RWPE2 (cell line): ENCODE results near the gene SIL1.
"Not testable (repeated sequence)": the region's sequence is repeated elsewhere in the genome, so short reads cannot be mapped to it uniquely, and the experiment has no call there.

Experiments
- ATAC-seq: fragments of 200-7000 bp; cut with Tn5 transposase; 3 replicates; pipeline ENCODE4 v1.9.1; 2021; ENCODE audit warnings: low read depth
- DNase-seq: peaks from one replicate; pipeline ENCODE4 v3.0.0-alpha.2; 2020; ENCODE audit warnings: low spot score
- H3K27ac ChIP-seq: fragments of 450-650 bp; 2 replicates; pipeline ENCODE4 v1.5.1; 2017; ENCODE audit warnings: mild to moderate bottlenecking; ENCODE audit not compliant: poor library complexity, severe bottlenecking
- H3K27me3 ChIP-seq: fragments of 250-450 bp; sonication (Bioruptor Pico); 2 replicates; pipeline ENCODE4 v1.5.1; 2021; ENCODE audit warnings: mild to moderate bottlenecking, moderate library complexity; ENCODE audit not compliant: insufficient read depth, poor library complexity, severe bottlenecking
- H3K36me3 ChIP-seq: fragments of 250-450 bp; sonication (Bioruptor Pico); 2 replicates; pipeline ENCODE4 v1.5.1; 2020; ENCODE audit warnings: low read depth, mild to moderate bottlenecking, moderate library complexity
- H3K4me1 ChIP-seq: fragments of 250-450 bp; sonication (Bioruptor Pico); 2 replicates; pipeline ENCODE4 v1.5.1; 2021; ENCODE audit warnings: mild to moderate bottlenecking, moderate library complexity; ENCODE audit not compliant: insufficient read depth, poor library complexity, severe bottlenecking
- H3K4me3 ChIP-seq: fragments of 250-450 bp; sonication (Bioruptor Pico); 2 replicates; pipeline ENCODE4 v1.5.1; 2021; ENCODE audit warnings: mild to moderate bottlenecking, moderate library complexity; ENCODE audit not compliant: severe bottlenecking
- H3K9me3 ChIP-seq: fragments of 250-450 bp; sonication (Bioruptor Pico); 2 replicates; pipeline ENCODE4 v1.5.1; 2021; ENCODE audit warnings: mild to moderate bottlenecking, moderate library complexity; ENCODE audit not compliant: severe bottlenecking
- CTCF ChIP-seq: fragments of 450-650 bp; IDR thresholded peaks from one replicate; pipeline ENCODE4 v1.5.1; 2017; ENCODE audit warnings: mild to moderate bottlenecking, moderate library complexity; ENCODE audit not compliant: poor library complexity, severe bottlenecking

Gene SIL1

GRCh38 chr5:139037732-139038131, 160.4 kb downstream of the SIL1 start:
- H3K27ac ChIP-seq, result no peak overlapping the region
- H3K9me3 ChIP-seq, result peaks cover 6% of the 10 kb centered on the region
- no peaks in the 10 kb centered on the region for H3K4me1 ChIP-seq
- no peaks in the 10 kb centered on the region for H3K36me3 ChIP-seq
- no peak overlapping the region for H3K4me3 ChIP-seq
- no peak for DNase-seq
- no peak for ATAC-seq
- H3K27me3 ChIP-seq, result no peaks in the 10 kb centered on the region
- TF ChIP-seq CTCF, result no peak

GRCh38 chr5:139036332-139036731, 161.8 kb downstream of the SIL1 start:
- ATAC-seq, H3K4me3 ChIP-seq, H3K36me3 ChIP-seq, H3K4me1 ChIP-seq, H3K9me3 ChIP-seq, H3K27me3 ChIP-seq, H3K27ac ChIP-seq, DNase-seq: not testable (repeated sequence)

- Histone ChIP-seq H3K36me3 (peaks cover 7% of the 10 kb centered on the region; the same call in 1 of the 2 replicates), H3K27me3 (no peaks in the 10 kb centered on the region), H3K9me3 (no peaks in the 10 kb centered on the region), H3K4me1 (peaks cover 12% of the 10 kb centered on the region), H3K4me3 (no peak overlapping the region), H3K27ac (peak overlapping the region; percentile 16)
- DNase-seq (no peak), ATAC-seq (no peak)
- TF ChIP-seq CTCF, result no peak
These were observed 171.0 kb downstream of the SIL1 start for GRCh38 chr5:139027150-139027549.

GRCh38 chr5:139025651-139026050, 172.5 kb downstream of the SIL1 start:
- Histone ChIP-seq H3K36me3 (peaks cover 12% of the 10 kb centered on the region), H3K4me3 (no peak overlapping the region), H3K27ac (no peak overlapping the region), H3K27me3 (no peaks in the 10 kb centered on the region), H3K4me1 (peaks cover 12% of the 10 kb centered on the region), H3K9me3 (no peaks in the 10 kb centered on the region)
- no peak for TF ChIP-seq CTCF
- DNase-seq, result no peak
- ATAC-seq, result no peak

GRCh38 chr5:139023286-139023685, 174.9 kb downstream of the SIL1 start:
- H3K4me3 ChIP-seq, result no peak overlapping the region
- no peak for TF ChIP-seq CTCF
- peaks cover 8% of the 10 kb centered on the region for H3K4me1 ChIP-seq
- no peaks in the 10 kb centered on the region for H3K27me3 ChIP-seq
- no peak overlapping the region for H3K27ac ChIP-seq
- DNase-seq, result no peak
- peaks cover 15% of the 10 kb centered on the region for H3K36me3 ChIP-seq
- ATAC-seq, result no peak
- H3K9me3 ChIP-seq, result no peaks in the 10 kb centered on the region
